HG03025 (cell line): Measurements from ENCODE around the gene NEXN.
A peak's percentile ranks its signal among the peaks of the same experiment; 100 is the strongest.
"Not testable (repeated sequence)": the region's sequence is repeated elsewhere in the genome, so short reads cannot be mapped to it uniquely, and the experiment has no call there.

Source experiments
- ATAC-seq: cut with Tn5 transposase; IDR thresholded peaks from one replicate; pipeline ENCODE4 v1.9.1; 2021; ENCODE audit warnings: mild to moderate bottlenecking, moderate library complexity; ENCODE audit not compliant: unreplicated experiment, low FRiP score

Gene NEXN

GRCh38 chr1:77900687-77901293, 12.4 kb downstream of the NEXN start:
- ATAC-seq = no peak

DNA sequence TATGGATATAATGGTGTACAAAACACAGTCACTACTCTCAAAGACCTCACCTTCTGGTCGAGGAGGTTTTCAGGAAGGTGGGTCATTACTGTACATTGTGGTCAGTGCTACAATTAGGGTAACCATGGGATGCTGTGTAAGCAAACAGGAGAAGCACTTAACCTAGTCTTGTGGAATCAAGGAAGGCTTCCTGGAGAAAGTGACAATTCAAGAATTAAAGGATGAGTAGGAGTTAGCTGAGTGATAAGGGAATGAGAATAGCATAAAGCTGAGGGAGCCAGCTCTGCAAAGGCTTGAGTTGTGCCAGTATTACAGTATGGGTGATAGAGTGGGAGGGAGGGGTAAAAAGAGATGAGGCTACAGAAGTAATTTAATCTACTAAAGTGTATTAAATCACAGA, 17.2 kb downstream of the NEXN start:
- no peak for ATAC-seq

DNA sequence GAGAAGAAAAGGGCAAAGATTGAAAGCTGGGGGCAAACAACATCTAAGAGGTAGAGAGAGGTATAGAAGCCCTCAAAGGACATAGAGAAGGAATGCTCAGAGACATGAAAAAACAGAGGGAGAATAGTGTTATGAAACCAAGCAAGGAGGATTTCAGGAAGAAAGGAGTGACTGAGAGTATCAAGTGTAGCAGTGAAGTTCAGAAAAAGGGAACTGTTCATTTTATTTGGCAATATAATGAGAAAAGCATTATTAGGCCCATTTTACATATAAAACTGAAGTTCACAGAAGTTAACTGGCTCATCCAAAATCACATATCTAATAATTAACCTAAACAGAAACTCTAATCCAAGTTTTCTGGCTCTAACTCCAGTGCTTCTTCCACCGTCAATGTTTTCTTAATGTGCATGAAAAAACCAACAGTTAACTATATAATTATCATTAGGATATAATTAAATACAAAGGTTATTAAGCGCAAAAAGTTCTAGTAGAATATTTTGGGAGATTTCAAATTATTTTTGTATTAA, 17.7 kb downstream of the NEXN start:
- ATAC-seq = no peak

GRCh38 chr1:77906624-77907023, 18.2 kb downstream of the NEXN start:
- no peak for ATAC-seq

- ATAC-seq = no peak
Observed at GRCh38 chr1:77910116-77910515, 21.7 kb downstream of the NEXN start.

DNA sequence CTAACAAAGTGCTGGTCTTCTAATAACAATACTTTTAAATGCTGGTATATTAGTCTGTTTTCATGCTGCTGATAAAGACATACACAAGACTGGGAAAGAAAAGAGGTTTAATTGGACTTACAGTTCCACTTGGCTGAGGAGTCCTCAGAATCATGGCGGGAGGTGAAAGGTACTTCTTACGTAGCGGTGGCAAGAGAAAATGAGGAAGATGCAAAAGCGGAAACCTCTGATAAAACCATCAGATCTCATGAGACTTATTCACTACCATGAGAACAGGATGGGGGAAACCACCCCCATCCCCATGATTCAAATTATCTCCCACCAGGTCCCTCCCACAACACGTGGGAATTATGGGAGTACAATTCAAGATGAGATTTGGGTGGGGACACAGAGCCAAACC, 30.5 kb downstream of the NEXN start:
- ATAC-seq = not testable (repeated sequence)

GRCh38 chr1:77925518-77925917, 37.1 kb downstream of the NEXN start:
- ATAC-seq = no peak

DNA sequence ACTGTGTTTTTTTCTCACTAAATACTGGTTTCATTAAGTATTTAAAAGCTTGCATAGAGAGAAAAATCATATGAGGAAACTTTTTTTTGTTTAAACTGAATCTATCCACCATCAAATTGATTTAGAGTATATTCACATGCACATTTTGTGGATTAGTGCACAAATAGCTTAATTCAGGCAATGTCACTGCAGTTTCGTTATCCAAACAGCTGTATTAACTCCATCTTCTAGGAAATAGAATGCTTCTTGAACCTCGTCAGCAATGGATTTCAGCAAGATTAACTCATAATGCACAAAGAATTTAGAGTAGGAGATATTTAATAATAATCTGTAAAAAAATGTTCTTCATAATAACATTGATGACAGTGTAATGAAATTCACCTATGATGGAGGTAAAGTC, 37.5 kb downstream of the NEXN start:
- ATAC-seq = no peak

DNA sequence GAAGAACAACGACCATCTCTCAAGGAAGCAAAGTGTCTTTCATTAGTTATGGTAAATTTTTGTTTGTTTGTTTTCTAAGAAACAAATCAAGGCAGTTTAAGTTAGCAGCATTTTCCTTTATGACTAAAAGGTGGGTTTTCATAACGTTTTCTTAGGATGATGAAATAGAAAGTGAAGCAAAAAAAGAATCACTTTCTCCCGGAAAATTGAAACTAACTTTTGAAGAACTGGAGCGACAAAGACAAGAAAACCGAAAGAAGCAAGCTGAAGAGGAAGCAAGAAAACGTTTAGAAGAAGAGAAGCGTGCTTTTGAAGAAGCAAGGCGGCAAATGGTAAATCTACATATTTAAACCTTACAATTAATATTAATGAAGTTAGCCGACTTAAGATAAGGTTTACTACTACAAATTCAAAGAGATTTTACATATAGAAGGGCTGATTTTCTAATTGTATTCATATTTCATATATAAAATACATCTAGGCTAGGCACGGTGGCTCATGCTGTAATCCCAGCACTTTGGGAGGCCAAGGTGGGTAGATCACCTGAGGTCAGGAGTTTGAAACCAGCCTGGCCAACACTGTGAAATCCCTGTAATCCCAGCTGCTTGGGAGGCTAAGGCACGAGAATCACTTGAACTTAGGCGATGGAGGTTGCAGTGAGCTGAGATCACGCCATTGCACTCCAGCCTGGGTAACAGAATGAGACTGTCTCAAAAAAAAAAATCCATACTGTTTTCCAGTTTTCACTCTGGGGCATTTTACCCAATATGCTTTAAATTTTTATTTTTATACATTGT, 38.3 kb downstream of the NEXN start:
- no peak for ATAC-seq

DNA sequence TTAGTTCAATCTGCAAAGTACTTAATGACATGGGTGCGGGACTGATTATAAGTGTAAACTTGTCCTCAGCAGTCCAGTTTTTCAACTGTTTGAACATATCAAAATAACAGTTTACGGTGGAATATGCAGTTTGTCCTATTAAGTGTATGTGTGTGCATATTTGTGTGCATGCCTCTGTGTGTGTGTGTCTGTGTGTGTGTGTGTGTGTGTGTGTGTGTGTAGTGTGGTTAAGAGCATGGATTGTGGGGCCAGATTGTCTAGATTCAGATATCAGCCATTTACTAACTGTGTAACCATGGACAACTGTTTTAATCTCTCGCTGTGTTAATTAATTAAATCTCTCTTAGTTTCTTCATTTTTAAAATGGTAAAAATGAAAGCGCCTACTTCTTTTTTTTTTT, 39.0 kb downstream of the NEXN start:
- no peak for ATAC-seq

DNA sequence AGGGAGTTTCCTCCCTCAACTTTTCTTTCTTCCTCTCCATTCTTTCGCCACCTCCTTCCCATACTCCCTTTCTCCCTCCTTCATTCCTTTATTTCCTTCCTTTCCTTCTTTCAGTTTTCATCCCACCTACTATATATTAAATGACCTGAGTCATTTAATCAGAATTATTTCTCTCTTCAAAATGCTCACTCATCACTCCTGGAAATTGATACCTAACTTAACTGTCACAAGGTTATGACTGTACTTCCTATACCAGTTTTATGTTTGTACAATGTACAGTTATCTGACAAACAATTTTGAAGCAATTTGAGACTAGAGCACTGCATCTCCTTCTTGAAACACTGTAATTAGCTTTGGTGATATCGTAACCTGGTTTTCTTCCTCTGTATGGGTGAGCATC, 41.4 kb downstream of the NEXN start:
- no peak for ATAC-seq

DNA sequence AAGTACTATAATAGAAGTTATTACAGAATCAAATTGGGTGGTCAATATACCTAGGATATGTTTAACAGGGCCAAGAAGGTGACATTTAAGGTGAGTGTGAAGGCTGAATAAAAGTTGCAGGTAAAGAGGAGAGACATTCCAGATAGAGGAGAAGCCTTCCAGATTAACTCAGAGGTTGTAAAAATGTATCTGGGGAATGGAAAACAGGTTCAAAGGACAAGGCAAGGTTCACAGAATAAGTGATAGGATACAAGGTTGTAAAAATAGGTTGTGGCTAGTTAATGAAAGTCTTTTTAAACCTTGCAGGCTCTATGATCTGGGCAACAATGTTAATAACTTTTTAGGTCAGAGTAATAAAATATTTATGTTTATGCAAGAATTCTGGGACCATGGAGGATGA, 50.2 kb downstream of the NEXN start:
- ATAC-seq = no peak

GRCh38 chr1:77940921-77941570, 52.6 kb downstream of the NEXN start:
- ATAC-seq = no peak

DNA sequence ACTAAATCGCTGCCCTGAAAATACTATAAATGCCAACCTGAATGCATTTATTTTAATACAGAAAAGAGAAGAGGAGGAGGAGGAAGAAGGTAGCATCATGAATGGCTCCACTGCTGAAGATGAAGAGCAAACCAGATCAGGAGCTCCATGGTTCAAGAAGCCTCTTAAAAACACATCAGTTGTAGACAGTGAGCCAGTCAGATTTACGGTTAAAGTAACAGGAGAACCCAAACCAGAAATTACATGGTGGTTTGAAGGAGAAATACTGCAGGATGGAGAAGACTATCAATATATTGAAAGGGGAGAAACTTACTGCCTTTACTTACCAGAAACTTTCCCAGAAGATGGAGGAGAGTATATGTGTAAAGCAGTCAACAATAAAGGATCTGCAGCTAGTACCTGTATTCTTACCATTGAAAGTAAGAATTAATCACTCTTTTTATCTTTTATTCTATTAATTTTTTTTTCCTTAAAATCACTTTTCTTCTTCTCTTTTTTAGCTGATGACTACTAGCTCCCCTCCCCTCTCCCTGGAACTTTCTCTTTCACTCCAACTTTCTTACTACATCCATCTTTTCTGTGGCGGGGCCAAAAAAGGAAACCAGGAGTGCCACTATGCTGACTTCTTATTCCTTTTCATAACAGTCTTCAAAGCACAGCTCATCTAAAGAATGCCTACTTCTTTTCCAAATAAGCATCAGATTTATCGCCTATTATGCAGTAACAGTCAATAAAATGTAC, 54.1 kb downstream of the NEXN start:
- ATAC-seq = no peak

DNA sequence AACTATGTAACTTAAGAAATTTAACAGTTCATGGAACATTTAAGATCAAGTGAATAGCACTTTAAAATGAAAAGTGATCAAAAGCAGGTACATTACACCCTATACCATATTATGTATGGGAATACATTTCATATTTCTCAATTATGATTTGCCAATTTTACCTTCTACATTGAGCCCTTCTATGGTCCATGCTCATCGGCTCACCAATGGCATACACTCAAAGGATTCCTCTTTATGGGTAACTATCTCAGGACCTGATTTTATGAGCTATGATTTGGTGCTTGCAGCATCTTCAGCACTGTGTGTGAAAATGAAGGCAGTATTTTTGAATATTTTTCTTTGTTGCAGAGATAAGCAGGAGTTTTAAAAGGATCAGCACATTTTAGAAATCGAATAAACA, 56.9 kb downstream of the NEXN start:
- ATAC-seq = no peak

- ATAC-seq = no peak
Observed at GRCh38 chr1:77948841-77949424, 60.5 kb downstream of the NEXN start.

DNA sequence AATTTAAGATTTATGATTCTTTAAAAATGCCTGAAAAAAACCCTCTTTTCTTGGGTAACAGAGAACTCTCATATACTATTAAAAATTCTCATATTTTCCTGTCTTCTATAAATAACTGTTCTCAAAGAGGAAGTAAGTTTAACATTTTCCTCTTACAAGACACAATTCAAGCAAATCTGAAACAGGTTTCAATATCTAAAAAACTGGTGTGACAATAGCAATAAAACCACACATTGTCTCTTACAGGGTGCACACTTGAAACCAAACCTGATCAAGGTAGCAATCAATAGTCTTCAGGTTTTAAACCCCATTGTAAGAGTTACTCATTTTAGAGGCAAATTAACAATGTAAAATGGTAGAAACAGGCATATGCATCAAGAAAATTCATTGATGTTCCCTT, 62.4 kb downstream of the NEXN start:
- ATAC-seq = peak; percentile 70

DNA sequence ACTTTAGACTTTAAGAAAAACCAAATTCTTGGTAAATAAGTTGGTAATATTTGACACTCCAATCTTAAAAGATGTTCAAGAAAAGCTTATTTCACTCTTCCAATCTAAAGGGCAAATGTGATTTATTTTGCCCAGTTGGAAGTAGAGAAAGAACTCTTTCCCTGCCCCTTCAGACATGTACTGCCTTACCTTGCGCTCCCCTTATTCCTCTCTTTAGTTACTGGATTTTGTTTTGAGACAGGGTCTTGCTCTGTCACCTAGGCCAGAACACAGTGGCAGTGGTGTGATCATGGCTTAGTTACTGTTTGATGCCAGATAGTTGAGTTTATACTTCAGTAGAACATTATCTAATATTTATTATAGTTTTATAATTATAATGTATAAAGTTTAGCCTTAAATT, 62.9 kb downstream of the NEXN start:
- no peak for ATAC-seq

DNA sequence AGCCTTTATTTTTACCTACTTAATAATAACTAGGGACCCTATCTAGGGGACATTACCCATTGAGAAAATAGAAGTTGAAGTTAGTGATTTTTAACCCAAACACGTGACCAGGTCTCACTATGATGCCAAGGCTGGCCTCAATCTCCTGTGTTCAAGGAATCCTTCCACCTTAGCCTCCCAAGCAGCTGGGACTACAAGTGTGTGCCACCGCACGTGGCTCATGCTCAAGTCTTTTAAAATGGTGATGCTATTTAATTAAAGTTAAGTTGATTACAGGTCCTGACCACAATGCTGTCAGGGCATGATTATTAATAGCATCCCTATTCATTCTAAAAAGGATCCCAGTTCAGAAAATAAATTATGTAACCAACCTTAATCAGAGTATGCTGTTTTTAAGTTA, 65.5 kb downstream of the NEXN start:
- ATAC-seq = no peak

DNA sequence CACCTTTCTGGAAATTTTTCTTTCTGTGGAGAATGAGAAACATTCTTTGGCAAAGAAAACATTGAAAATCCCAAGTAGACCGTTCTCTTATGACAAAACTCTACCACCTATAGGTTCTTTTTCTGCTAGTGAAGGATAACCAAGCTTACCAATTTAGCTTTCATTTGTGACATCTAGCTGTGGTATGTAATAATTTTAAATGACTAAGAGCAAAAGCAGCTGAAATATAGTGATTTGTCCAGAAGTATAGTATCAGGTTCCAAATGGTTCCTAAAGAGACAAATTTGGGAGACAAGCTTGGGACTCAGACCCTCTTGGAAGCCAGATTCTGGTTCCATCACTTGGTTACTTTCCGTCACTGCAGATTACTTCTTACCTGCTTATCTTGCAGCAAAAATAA, 66.1 kb downstream of the NEXN start:
- ATAC-seq = no peak

DNA sequence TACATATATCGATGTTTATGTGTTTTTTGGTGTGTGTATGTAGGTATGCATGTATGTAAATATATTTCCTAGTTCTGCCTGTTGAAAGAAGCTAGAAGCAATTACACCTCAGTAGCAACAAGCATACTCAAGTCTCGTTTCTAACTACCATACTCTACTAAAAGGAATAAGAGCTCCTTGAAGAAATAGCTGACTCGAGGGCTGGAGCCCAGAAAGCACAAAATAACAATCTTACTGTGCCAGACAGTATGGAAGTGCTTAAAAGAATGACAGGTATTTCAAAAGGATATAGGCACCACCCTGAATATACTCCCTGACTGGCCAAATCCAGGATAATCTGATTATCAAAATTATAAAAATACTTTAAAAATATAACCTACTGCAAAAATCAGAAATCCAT, 67.3 kb downstream of the NEXN start:
- no peak for ATAC-seq
